Aorta (tissue), 5 donors: ENCODE data around the gene CRAT. TPM values are rescaled to one million over a fixed set of nuclear protein-coding genes. Genes with fewer than 3 reads are reported as not detected.
A peak's percentile ranks its signal among the peaks of the same experiment; 100 is the strongest.
"Not testable (repeated sequence)": the region's sequence is repeated elsewhere in the genome, so short reads cannot be mapped to it uniquely, and the experiment has no call there.

Source experiments
- ATAC-seq: fragments of 200-7000 bp; cut with Tn5 transposase; one replicate; pipeline ENCODE4 v1.9.1; 2022; ENCODE audit warnings: moderate library complexity; ENCODE audit not compliant: low FRiP score
- DNase-seq, 2 donors: peaks; one replicate each; pipeline ENCODE4 v3.0.0-alpha.2; 2020
- H3K27ac ChIP-seq, 2 donors: one replicate each; pipeline ENCODE4 v1.5.1; 2013; ENCODE audit warnings: low read length in 2 of 2, mild to moderate bottlenecking in 2 of 2, moderate library complexity in 2 of 2, control low read depth in 1 of 2, inconsistent platforms in 1 of 2, low read depth in 1 of 2
- H3K27me3 ChIP-seq, 2 donors: one replicate each; pipeline ENCODE4 v1.6.1; 2013; ENCODE audit warnings: control low read depth in 1 of 2, low read length in 1 of 2, mild to moderate bottlenecking in 1 of 2, moderate library complexity in 1 of 2; ENCODE audit not compliant: insufficient read depth in 2 of 2, control insufficient read depth in 1 of 2
- H3K36me3 ChIP-seq, 2 donors: one replicate each; pipeline ENCODE4 v1.6.1; 2013; ENCODE audit warnings: control low read depth in 1 of 2, low read length in 1 of 2, mild to moderate bottlenecking in 1 of 2; ENCODE audit not compliant: insufficient read depth in 2 of 2, control insufficient read depth in 1 of 2
- H3K4me1 ChIP-seq, 2 donors: one replicate each; pipeline ENCODE4 v1.6.1; 2013; ENCODE audit warnings: low read length in 2 of 2, control low read depth in 1 of 2, mild to moderate bottlenecking in 1 of 2, moderate library complexity in 1 of 2; ENCODE audit not compliant: insufficient read depth in 2 of 2, control insufficient read depth in 1 of 2
- H3K4me3 ChIP-seq, 2 donors: one replicate each; pipeline ENCODE4 v1.5.1; 2013; ENCODE audit warnings: low read length in 2 of 2, control low read depth in 1 of 2, mild to moderate bottlenecking in 1 of 2
- H3K9me3 ChIP-seq: one replicate; pipeline ENCODE4 v1.6.1; 2013; ENCODE audit warnings: mild to moderate bottlenecking, low read length; ENCODE audit not compliant: control insufficient read depth
- WGBS, 2 donors: extraction: QIAGEN DNeasy Blood & Tissue Kit; methylation state at CpG; one replicate each; pipeline ENCODE4 v1.1.7; 2013; 5-methylcytosine and 5-hydroxymethylcytosine counted together
- intact Hi-C, 2 donors: fragments of 100-400 bp; cut with DNase I; formaldehyde crosslinking; loops; one replicate each; pipeline versions ENCODE4 v1.14.2 to v1.15.0; 2022
- polyA plus RNA-seq, 2 donors: library from polyadenylated mRNA; stranded (reverse); fragments of 200-250 nt; gene quantifications; one replicate each; pipeline ENCODE4 v1.2.3, GENCODE V29; 2013
- total RNA-seq, 2 donors: library from RNA; stranded (reverse); fragmentation: NEBNext Ultra II Directional; extraction: Animal tissue kit (Norgen Biotek cat#: 25700); gene quantifications; one replicate each; pipeline ENCODE4 v1.2.1, GENCODE V29; 2021
- donor health status: healthy with polysubstance abuse.
- donor health status: Bipolar disorder and iron deficiency.
- donor health status: DM: no; HTN: no; CAD: no.
- donor health status: DM: no; HTN: no; CAD: no.
- donor health status: DM: yes; HTN: yes; CAD: no.

The CRAT gene
- total and polyA plus RNA-seq, 4 donors = 26.8 to 51.1 (median 45.2) TPM

- intact Hi-C loops = no loop called here
- ATAC-seq = no peak
- WGBS, 2 donors = 71 to 82% methylated on average over 1 of the region's 1 CpG
- Histone ChIP-seq H3K27me3 (no peaks in the 10 kb centered on the region), H3K27ac (no peak overlapping the region), H3K36me3 (peaks cover 0 to 2% of the 10 kb centered on the region in 2 donors), H3K4me1 (no peaks in the 10 kb centered on the region), H3K9me3 (no peaks in the 10 kb centered on the region), H3K4me3 (no peak overlapping the region)
- DNase-seq = no peak
Observed at GRCh38 chr9:129122133-129122532, 11.5 kb upstream of the CRAT start.

DNA sequence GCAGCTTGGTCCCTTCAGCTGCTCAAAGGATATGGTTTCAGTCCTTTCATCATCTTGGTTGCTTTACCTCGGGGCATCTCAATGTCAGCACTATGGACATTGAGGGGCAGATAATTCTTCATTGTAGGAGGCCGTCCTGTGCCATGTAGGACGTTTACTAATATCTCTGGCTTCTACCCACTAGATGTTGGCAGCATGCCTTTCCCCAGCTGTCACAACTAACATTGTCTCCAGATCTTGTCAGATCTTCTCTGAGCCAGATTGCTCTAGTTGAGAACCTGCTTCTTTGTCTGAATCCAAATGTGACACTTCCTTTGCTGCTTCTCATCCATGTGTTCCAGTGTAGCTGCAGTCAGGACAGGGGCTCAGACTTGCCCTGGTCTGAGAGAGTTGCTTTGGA, 10.9 kb upstream of the CRAT start:
- intact Hi-C loops = no loop called here
- no peak overlapping the region for H3K27ac ChIP-seq
- 58 to 61% methylated on average over 3 of the region's 3 CpGs for WGBS, 2 donors
- no peak overlapping the region for H3K4me3 ChIP-seq
- no peaks in the 10 kb centered on the region for H3K27me3 ChIP-seq
- H3K4me1 ChIP-seq = no peaks in the 10 kb centered on the region
- H3K9me3 ChIP-seq = no peaks in the 10 kb centered on the region
- no peak for ATAC-seq
- DNase-seq = no peak
- peaks cover 0 to 2% of the 10 kb centered on the region in 2 donors for H3K36me3 ChIP-seq

DNA sequence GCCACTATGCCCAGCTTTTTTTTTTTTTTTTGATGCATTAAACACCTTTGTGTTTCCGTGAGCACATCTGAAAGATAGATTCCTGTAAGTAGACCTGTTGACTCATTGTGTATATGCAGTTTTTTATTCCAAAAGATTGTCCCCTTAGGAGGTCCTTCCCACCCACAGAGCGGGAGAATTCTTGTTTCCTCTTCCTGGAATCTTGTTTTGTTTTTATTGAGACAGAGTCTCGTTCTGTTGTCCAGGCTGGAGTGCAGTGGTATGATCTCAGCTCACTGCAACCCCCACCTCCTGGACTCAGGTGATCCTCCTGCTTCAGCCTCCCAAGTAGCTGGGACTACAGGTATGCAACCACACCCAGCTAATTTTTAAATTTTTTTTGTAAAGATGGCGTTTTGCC, 8.2 kb upstream of the CRAT start:
- no peaks in the 10 kb centered on the region for H3K4me1 ChIP-seq
- no peak overlapping the region for H3K4me3 ChIP-seq
- ATAC-seq = no peak
- no peak overlapping the region for H3K27ac ChIP-seq
- no peaks in the 10 kb centered on the region for H3K36me3 ChIP-seq
- no peak for DNase-seq
- WGBS, 2 donors = 76 to 77% methylated on average over 4 of the region's 4 CpGs
- intact Hi-C loops = no loop called here
- no peaks in the 10 kb centered on the region for H3K27me3 ChIP-seq
- no peaks in the 10 kb centered on the region for H3K9me3 ChIP-seq

GRCh38 chr9:129113645-129114304, 3.2 kb upstream of the CRAT start:
- intact Hi-C loops = no loop called here
- DNase-seq (no peak), ATAC-seq (no peak)
- Histone ChIP-seq H3K4me3 (no peak overlapping the region), H3K9me3 (no peaks in the 10 kb centered on the region), H3K27ac (no peak overlapping the region), H3K36me3 (no peaks in the 10 kb centered on the region), H3K4me1 (no peaks in the 10 kb centered on the region), H3K27me3 (no peaks in the 10 kb centered on the region)
- WGBS, 2 donors = 85 to 87% methylated on average over 17 of the region's 17 CpGs

DNA sequence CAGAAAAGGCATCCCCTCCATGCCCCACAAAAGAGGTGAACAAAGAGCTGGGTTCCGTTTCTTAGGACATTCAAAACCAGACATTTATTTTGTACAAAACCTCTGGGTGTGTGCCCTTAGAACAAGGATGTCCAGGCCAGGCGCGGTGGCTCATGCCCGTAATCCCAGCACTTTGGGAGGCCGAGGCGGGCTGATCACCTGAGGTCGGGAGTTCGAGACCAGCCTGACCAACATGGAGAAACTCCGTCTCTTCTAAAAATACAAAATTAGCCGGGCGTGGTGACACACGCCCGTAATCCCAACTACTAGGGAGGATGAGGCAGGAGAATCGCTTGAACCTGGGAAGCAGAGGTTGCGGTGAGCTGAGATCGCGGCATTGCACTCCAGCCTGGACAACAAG, 1.9 kb upstream of the CRAT start:
- H3K9me3 ChIP-seq, ATAC-seq, H3K36me3 ChIP-seq, intact Hi-C loops, H3K27ac ChIP-seq, DNase-seq, H3K4me1 ChIP-seq, H3K27me3 ChIP-seq: not testable (repeated sequence)
- 89 to 90% methylated on average over 17 of the region's 17 CpGs for WGBS, 2 donors
- peak overlapping the region in 1 of 2 donors; percentile 64 for H3K4me3 ChIP-seq

- Histone ChIP-seq H3K9me3 (no peaks in the 10 kb centered on the region), H3K36me3 (no peaks in the 10 kb centered on the region), H3K27me3 (no peaks in the 10 kb centered on the region), H3K27ac (peak overlapping the region in 1 of 2 donors; percentile 68), H3K4me1 (no peaks in the 10 kb centered on the region), H3K4me3 (peak overlapping the region; percentile 64 to 90)
- 1% methylated on average over 37 of the region's 37 CpGs for WGBS, 2 donors
- DNase-seq = peak; percentile 72 to 83
- ATAC-seq = peak; percentile 8
- intact Hi-C loops = loop anchor here in 1 of 2 donors (2.0 kb wide), 1 partner anchor 31 kb away; the partner anchor contains the start of gene DOLPP1
Observed at GRCh38 chr9:129111528-129112151, 1.0 kb upstream of the CRAT start.

DNA sequence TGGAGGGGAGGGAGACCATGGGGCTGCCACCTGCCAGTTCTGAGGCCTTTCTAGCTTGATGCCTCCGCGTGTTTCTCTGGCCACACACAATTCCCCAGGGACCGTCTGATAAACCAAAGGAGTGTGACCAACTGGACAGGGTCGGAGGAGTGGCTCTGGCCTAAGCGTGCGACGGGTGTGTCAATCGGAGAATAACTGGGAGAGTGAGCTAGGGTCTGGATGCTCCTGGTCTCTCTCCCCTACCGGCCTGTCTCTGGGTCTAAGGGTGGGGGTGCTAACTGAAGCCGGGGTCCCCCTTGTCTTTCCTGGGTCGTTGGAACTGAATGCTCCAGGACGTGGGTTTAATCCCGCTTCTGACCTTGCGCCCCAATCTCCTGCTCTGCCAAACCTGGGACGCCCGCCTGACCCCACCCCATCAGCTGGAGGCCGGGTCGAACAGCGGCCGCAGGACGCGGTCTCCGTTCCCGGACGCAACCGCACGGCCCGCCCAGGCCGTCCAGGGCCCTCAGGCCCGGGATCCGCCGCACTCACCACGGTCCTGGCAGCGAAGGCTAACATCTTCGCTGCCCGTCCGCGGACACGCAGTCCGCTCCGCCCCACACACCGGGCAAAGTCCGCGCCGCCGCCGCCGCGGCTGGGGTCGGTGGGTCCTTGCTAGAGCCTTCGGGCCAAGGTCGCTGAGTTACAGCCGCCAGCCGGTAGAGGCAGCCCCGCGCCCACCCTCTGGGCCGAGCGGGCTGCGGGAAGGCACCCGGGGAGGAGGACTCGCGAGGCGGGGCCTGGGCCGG, 447 bp downstream of the CRAT start:
- Histone ChIP-seq H3K9me3 (no peaks in the 10 kb centered on the region), H3K4me3 (peak overlapping the region; percentile 78 to 82), H3K4me1 (no peaks in the 10 kb centered on the region), H3K27me3 (no peaks in the 10 kb centered on the region), H3K27ac (peak overlapping the region in 1 of 2 donors; percentile 22), H3K36me3 (no peaks in the 10 kb centered on the region)
- peak; percentile 31 for ATAC-seq
- DNase-seq = peak; percentile 66 to 84
- intact Hi-C loops = loop anchor here in 1 of 2 donors (2.0 kb wide), 1 partner anchor 29 kb away; the partner anchor contains the start of gene DOLPP1
- WGBS, 2 donors = 1% methylated on average over 56 to 64 of the region's 64 CpGs

DNA sequence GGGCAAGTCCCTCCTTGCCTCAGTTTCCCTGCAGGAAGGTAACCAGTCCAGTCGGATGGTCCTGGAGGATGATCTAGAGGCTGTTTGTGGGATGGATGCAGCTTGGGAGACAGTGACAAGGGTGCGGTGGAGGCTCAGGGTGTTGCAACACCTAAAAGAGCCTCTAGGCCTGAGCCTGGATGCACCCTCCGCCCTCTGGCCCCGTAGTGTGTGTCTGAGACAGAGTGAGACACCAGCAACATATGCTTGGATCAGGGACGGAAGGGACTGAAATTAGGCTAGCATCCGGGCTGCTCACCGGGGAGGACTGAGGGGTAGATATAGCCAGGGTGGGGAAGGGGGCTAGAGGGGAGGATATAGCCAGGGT, 1.1 kb downstream of the CRAT start:
- no peak for DNase-seq
- no peak for ATAC-seq
- intact Hi-C loops = no loop called here
- WGBS, 2 donors = 41 to 46% methylated on average over 7 of the region's 7 CpGs
- H3K4me1 ChIP-seq = no peaks in the 10 kb centered on the region
- no peak overlapping the region for H3K4me3 ChIP-seq
- no peaks in the 10 kb centered on the region for H3K9me3 ChIP-seq
- H3K27ac ChIP-seq = no peak overlapping the region
- no peaks in the 10 kb centered on the region for H3K27me3 ChIP-seq
- no peaks in the 10 kb centered on the region for H3K36me3 ChIP-seq
